ENCODE measurements around the gene HES5.

Gene HES5

GRCh38 chr1:2488688-2489087 lies 41.4 kb downstream of the HES5 start:
- Mint-ChIP-seq H3K27ac (no peak overlapping the region), H3K36me3 (ENCODE audit: low read depth) (peaks cover 12% of the 10 kb centered on the region)

GRCh38 chr1:2486558-2486957 lies 43.5 kb downstream of the HES5 start:
- Mint-ChIP-seq H3K9me3 (peaks cover 9% of the 10 kb centered on the region), H3K27me3 (no peaks in the 10 kb centered on the region), H3K27ac (no peak overlapping the region), H3K36me3 (ENCODE audit: low read depth) (peaks cover 12% of the 10 kb centered on the region), H3K4me1 (ENCODE audit: low read depth) (peaks cover 4% of the 10 kb centered on the region), H3K4me3 (no peak overlapping the region)
- no peak for DNase-seq

More at GRCh38 chr1:2488688-2489087, 41.4 kb downstream of the HES5 start:
- Mint-ChIP-seq H3K27me3 (no peaks in the 10 kb centered on the region), H3K9me3 (peaks cover 9% of the 10 kb centered on the region), H3K4me3 (no peak overlapping the region), H3K4me1 (ENCODE audit: low read depth) (peaks cover 11% of the 10 kb centered on the region)
- DNase-seq: no peak

GRCh38 chr1:2486041-2486440 lies 44.0 kb downstream of the HES5 start:
- Mint-ChIP-seq H3K27ac (no peak overlapping the region), H3K4me3 (no peak overlapping the region), H3K36me3 (ENCODE audit: low read depth) (peaks cover 12% of the 10 kb centered on the region), H3K9me3 (peaks cover 9% of the 10 kb centered on the region), H3K4me1 (ENCODE audit: low read depth) (peaks cover 4% of the 10 kb centered on the region), H3K27me3 (no peaks in the 10 kb centered on the region)
- no peak for DNase-seq

GRCh38 chr1:2483970-2484369 lies 46.1 kb downstream of the HES5 start:
- H3K36me3 Mint-ChIP-seq (ENCODE audit: low read depth): peaks cover 9% of the 10 kb centered on the region
- peaks cover 7% of the 10 kb centered on the region for H3K9me3 Mint-ChIP-seq
- H3K27me3 Mint-ChIP-seq: no peaks in the 10 kb centered on the region
- H3K4me1 Mint-ChIP-seq (ENCODE audit: low read depth): peaks cover 4% of the 10 kb centered on the region
- no peak overlapping the region for H3K27ac Mint-ChIP-seq
- DNase-seq: no peak
- H3K4me3 Mint-ChIP-seq: no peak overlapping the region

- Mint-ChIP-seq H3K36me3 (ENCODE audit: low read depth) (peaks cover 4% of the 10 kb centered on the region), H3K27me3 (no peaks in the 10 kb centered on the region), H3K4me1 (ENCODE audit: low read depth) (peaks cover 4% of the 10 kb centered on the region), H3K27ac (no peak overlapping the region), H3K4me3 (no peak overlapping the region), H3K9me3 (peaks cover 2% of the 10 kb centered on the region)
- no peak for DNase-seq
Measured at GRCh38 chr1:2483026-2483425, 47.0 kb downstream of the HES5 start.

GRCh38 chr1:2482588-2482987 lies 47.5 kb downstream of the HES5 start:
- peaks cover 4% of the 10 kb centered on the region for H3K4me1 Mint-ChIP-seq (ENCODE audit: low read depth)
- no peaks in the 10 kb centered on the region for H3K9me3 Mint-ChIP-seq
- H3K4me3 Mint-ChIP-seq: no peak overlapping the region
- H3K27ac Mint-ChIP-seq: no peak overlapping the region
- DNase-seq: no peak
- H3K27me3 Mint-ChIP-seq: no peaks in the 10 kb centered on the region
- H3K36me3 Mint-ChIP-seq (ENCODE audit: low read depth): peaks cover 3% of the 10 kb centered on the region

DNA sequence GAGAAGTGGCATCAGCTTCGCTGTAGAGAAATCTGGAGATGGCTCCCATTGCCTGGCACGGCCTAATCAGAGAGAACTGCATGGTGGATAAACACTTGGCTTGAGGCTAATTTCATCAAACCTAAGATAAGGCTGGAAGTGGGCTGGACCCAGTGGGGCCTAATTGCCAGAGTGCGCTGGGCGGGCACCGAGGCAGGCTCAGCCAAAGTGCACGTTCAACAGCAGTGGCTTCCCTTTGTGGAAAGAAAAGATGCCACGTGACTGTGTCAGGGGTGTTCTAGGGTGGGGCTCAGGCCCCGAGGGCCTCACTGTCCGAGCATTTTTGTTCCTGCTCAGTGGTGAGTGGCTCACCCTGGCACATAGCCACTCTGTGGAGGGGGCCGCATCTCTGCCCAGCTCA lies 48.2 kb downstream of the HES5 start:
- Mint-ChIP-seq H3K27me3 (no peaks in the 10 kb centered on the region), H3K9me3 (no peaks in the 10 kb centered on the region), H3K4me3 (no peak overlapping the region), H3K4me1 (ENCODE audit: low read depth) (peaks cover 4% of the 10 kb centered on the region), H3K27ac (no peak overlapping the region), H3K36me3 (ENCODE audit: low read depth) (no peaks in the 10 kb centered on the region)
- DNase-seq: no peak

GRCh38 chr1:2480986-2481364 lies 49.1 kb downstream of the HES5 start:
- no peak for DNase-seq
- no peaks in the 10 kb centered on the region for H3K9me3 Mint-ChIP-seq
- H3K36me3 Mint-ChIP-seq (ENCODE audit: low read depth): no peaks in the 10 kb centered on the region
- no peak overlapping the region for H3K4me3 Mint-ChIP-seq
- H3K4me1 Mint-ChIP-seq (ENCODE audit: low read depth): peaks cover 4% of the 10 kb centered on the region
- no peak overlapping the region for H3K27ac Mint-ChIP-seq
- H3K27me3 Mint-ChIP-seq: no peaks in the 10 kb centered on the region

DNA sequence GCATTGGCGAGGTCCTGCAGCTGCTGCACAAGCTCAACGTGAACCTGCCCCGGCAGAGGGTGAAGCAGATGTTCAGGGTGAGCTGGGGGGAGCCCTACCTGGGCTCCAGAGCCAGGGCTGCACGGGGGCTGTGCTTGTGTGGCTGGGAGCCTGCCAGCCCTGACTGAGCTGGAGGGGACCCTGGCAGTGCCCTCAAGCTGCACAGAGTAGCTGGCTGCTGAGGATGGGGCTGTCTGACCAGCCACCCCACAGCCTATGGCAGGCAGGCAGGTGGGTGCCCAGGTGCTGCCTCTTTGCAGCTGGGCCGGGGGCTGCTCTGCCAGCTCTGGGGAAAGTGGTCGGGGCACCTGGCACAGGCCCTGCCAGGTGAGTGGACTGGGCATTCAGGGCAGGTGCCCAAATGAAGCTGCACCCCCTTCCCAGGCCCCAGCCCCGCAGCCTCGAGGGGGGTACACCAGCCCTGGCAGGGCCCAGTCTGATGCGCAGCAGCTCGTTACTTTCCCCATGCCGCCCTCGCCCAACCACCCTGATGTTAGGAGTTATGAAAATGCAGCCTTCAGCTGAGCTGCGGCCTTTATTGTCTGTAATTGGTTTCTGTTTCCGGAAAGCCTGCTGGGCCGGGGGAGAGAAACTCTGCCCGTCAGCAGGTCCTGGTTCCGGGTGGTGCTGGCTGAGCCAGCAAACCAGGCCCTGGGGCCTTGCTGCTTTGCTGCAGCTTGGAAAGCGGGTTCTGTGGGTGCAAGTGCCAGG lies 49.7 kb downstream of the HES5 start:
- no peaks in the 10 kb centered on the region for H3K9me3 Mint-ChIP-seq
- peaks cover 4% of the 10 kb centered on the region for H3K4me1 Mint-ChIP-seq (ENCODE audit: low read depth)
- no peak for DNase-seq
- no peak overlapping the region for H3K27ac Mint-ChIP-seq
- H3K27me3 Mint-ChIP-seq: no peaks in the 10 kb centered on the region
- H3K4me3 Mint-ChIP-seq: no peak overlapping the region
- H3K36me3 Mint-ChIP-seq (ENCODE audit: low read depth): no peaks in the 10 kb centered on the region

DNA sequence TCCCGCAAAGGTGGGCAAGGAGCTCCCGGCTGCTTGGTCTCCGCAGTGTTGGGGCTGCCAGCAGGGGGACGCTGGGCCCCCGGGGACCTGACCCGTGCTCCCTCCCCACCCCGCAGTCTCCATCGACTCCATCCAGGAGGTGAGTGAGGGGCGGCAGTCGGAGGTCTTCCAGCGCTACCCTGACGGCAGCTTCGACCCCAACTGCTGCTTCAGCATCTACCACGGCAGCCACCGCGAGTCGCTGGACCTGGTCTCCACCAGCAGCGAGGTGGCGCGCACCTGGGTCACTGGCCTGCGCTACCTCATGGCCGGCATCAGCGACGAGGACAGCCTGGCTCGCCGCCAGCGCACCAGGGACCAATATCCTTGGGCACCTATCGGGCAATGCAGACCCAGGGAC lies 50.4 kb downstream of the HES5 start:
- Mint-ChIP-seq H3K27ac (no peak overlapping the region), H3K9me3 (no peaks in the 10 kb centered on the region), H3K36me3 (ENCODE audit: low read depth) (no peaks in the 10 kb centered on the region), H3K4me3 (no peak overlapping the region), H3K4me1 (ENCODE audit: low read depth) (peaks cover 4% of the 10 kb centered on the region), H3K27me3 (no peaks in the 10 kb centered on the region)
- DNase-seq: no peak

GRCh38 chr1:2479186-2479585 lies 50.9 kb downstream of the HES5 start:
- Mint-ChIP-seq H3K36me3 (ENCODE audit: low read depth) (no peaks in the 10 kb centered on the region), H3K9me3 (no peaks in the 10 kb centered on the region), H3K27ac (no peak overlapping the region), H3K4me1 (ENCODE audit: low read depth) (peaks cover 3% of the 10 kb centered on the region), H3K4me3 (no peak overlapping the region), H3K27me3 (no peaks in the 10 kb centered on the region)
- no peak for DNase-seq

All from activated T-cell treated with anti-CD3 and anti-CD28 coated beads, Interleukin-2, amount 50 U/mL, for 24 hours (primary cell).